ENCODE results near the gene ZBTB4.

Gene ZBTB4

DNA sequence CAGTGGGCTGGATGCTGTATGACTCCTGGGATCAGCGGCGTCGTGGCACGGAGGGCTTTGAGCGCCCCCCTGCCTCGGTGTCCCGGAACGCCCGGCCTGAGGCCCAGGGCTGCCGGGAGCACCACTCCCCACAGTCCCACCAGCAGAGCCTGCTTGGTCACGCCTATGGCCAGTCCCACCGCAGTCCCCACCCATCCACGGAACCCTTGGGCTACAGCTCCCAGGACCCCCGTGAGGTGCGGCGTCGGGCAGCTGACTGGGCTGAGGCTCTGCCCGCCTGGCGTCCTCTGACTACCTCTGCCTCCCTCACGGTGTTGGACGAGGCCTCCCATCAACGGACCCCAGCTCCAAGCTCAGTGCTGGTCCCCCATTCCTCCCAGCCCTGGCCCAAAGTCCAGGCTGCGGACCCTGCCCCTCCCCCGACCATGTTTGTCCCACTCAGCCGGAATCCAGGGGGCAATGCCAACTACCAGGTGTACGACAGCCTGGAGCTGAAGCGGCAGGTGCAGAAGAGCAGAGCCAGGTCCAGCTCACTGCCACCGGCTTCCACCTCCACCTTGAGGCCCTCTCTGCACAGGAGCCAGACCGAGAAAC lies 52.4 kb downstream of the ZBTB4 start:
- no CpG with 5 or more reads among the region's 29 CpGs for whole genome bisulfite sequencing, 2 donors (ENCODE audit: extremely low coverage in 2 of 2, insufficient read length in 2 of 2, insufficient replicate concordance in 1 of 2)
- no peak overlapping the region for H3K4ac ChIP-seq (ENCODE audit: low read length)
- peak overlapping the region; percentile 65 for H3K18ac ChIP-seq (ENCODE audit: low read length)
- no peaks in the 10 kb centered on the region for H3K36me3 ChIP-seq (replicated peaks in 1 of 2; ENCODE audit: control insufficient read depth in 2 of 2, insufficient read depth in 2 of 2, low read length in 2 of 2)
- peaks cover 3% of the 10 kb centered on the region for H3K79me1 ChIP-seq (ENCODE audit: low read depth, low read length)
- DNase-seq (ENCODE audit: low spot score), result no peak
- no peak overlapping the region for H2AFZ ChIP-seq (ENCODE audit: low read length)
- no peak overlapping the region for H4K91ac ChIP-seq (ENCODE audit: low read depth, low read length, poor library complexity)
- no peaks in the 10 kb centered on the region for H3K27me3 ChIP-seq (ENCODE audit: control insufficient read depth in 3 of 3, insufficient read depth in 3 of 3, low read depth in 1 of 3, low read length in 3 of 3)
- H3K27ac ChIP-seq (replicated peaks; ENCODE audit: low read length), result no peak overlapping the region
- peak overlapping the region; percentile 1 for H3K23ac ChIP-seq (ENCODE audit: low read depth, low read length, poor library complexity)
- H2BK5ac ChIP-seq (ENCODE audit: low read length), result peak overlapping the region; percentile 79
- peak overlapping the region; percentile 87 for H2BK15ac ChIP-seq (ENCODE audit: low read length)
- no peak overlapping the region for H4K8ac ChIP-seq (ENCODE audit: low read depth, low read length)
- no peak overlapping the region for H3K4me2 ChIP-seq (ENCODE audit: insufficient read depth, low read length, poor library complexity, severe bottlenecking)
- H3K9me3 ChIP-seq (replicated peaks in 1 of 2; ENCODE audit: control insufficient read depth in 2 of 2, insufficient read depth in 1 of 2, low read depth in 1 of 2, low read length in 2 of 2), result no peaks in the 10 kb centered on the region
- H3K4me3 ChIP-seq (ENCODE audit: low read length in 2 of 2), result no peak overlapping the region
- H2BK120ac ChIP-seq (ENCODE audit: low read depth, low read length), result no peak overlapping the region
- peak overlapping the region; percentile 63 for H3K14ac ChIP-seq (ENCODE audit: low read length)
- peaks cover 0 to 1% of the 10 kb centered on the region in 2 donors for H3K4me1 ChIP-seq (ENCODE audit: control insufficient read depth in 2 of 2, insufficient read depth in 1 of 2, low read depth in 1 of 2, low read length in 2 of 2)
- H3K9ac ChIP-seq (ENCODE audit: low read depth, low read length, poor library complexity), result no peak overlapping the region
- H2AK5ac ChIP-seq (ENCODE audit: low read depth, low read length), result peak overlapping the region; percentile 97
- peak overlapping the region; percentile 42 for H2BK12ac ChIP-seq (ENCODE audit: low read length)

GRCh38 chr17:7426203-7426863 lies 53.1 kb downstream of the ZBTB4 start:
- Histone ChIP-seq H4K91ac (ENCODE audit: low read depth, low read length, poor library complexity) (no peak overlapping the region), H2AK5ac (ENCODE audit: low read depth, low read length) (peak overlapping the region; percentile 97), H3K9ac (ENCODE audit: low read depth, low read length, poor library complexity) (peak overlapping the region; percentile 60), H3K79me1 (ENCODE audit: low read depth, low read length) (peaks cover 3% of the 10 kb centered on the region), H3K9me3 (replicated peaks in 1 of 2; ENCODE audit: control insufficient read depth in 2 of 2, insufficient read depth in 1 of 2, low read depth in 1 of 2, low read length in 2 of 2) (no peaks in the 10 kb centered on the region), H3K36me3 (replicated peaks in 1 of 2; ENCODE audit: control insufficient read depth in 2 of 2, insufficient read depth in 2 of 2, low read length in 2 of 2) (no peaks in the 10 kb centered on the region), H2BK12ac (ENCODE audit: low read length) (no peak overlapping the region), H3K23ac (ENCODE audit: low read depth, low read length, poor library complexity) (peak overlapping the region; percentile 55), H3K14ac (ENCODE audit: low read length) (peak overlapping the region; percentile 56), H2BK15ac (ENCODE audit: low read length) (peak overlapping the region; percentile 87), H3K27me3 (ENCODE audit: control insufficient read depth in 3 of 3, insufficient read depth in 3 of 3, low read depth in 1 of 3, low read length in 3 of 3) (no peaks in the 10 kb centered on the region), H4K8ac (ENCODE audit: low read depth, low read length) (no peak overlapping the region), H2BK120ac (ENCODE audit: low read depth, low read length) (no peak overlapping the region), H3K4me3 (ENCODE audit: low read length in 2 of 2) (no peak overlapping the region), H2AFZ (ENCODE audit: low read length) (no peak overlapping the region), H3K4me2 (ENCODE audit: insufficient read depth, low read length, poor library complexity, severe bottlenecking) (no peak overlapping the region), H3K4me1 (ENCODE audit: control insufficient read depth in 2 of 2, insufficient read depth in 1 of 2, low read depth in 1 of 2, low read length in 2 of 2) (peaks cover 0 to 4% of the 10 kb centered on the region in 2 donors), H2BK5ac (ENCODE audit: low read length) (peak overlapping the region; percentile 39), H3K4ac (ENCODE audit: low read length) (no peak overlapping the region), H3K27ac (replicated peaks; ENCODE audit: low read length) (no peak overlapping the region), H3K18ac (ENCODE audit: low read length) (peak overlapping the region; percentile 38)
- no peak for DNase-seq (ENCODE audit: low spot score)
- WGBS, 2 donors (ENCODE audit: extremely low coverage in 2 of 2, insufficient read length in 2 of 2, insufficient replicate concordance in 1 of 2), result no CpG with 5 or more reads among the region's 33 CpGs

DNA sequence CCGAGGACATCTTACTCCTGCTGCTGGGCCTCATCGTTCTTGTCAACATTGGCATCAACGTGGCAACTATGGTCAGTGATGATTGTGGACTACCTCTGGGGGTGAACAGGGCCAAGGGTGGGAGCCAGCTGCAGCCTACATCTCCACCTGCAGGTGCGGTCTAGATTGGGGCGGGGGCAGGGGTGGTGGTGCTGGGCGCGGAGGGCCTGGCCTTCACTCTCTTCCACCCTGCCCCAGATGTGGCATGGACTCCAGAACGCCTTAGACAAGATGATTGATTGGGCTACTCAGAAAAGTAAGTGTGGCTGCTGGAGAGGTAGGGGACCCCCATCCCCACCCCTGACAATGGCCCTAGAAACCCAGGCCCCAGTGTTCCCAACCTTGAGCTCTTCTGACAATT lies 53.7 kb downstream of the ZBTB4 start:
- H3K14ac ChIP-seq (ENCODE audit: low read length), result no peak overlapping the region
- H3K4ac ChIP-seq (ENCODE audit: low read length), result no peak overlapping the region
- H2AK5ac ChIP-seq (ENCODE audit: low read depth, low read length), result peak overlapping the region; percentile 70
- no CpG with 5 or more reads among the region's 8 CpGs for WGBS, 2 donors (ENCODE audit: extremely low coverage in 2 of 2, insufficient read length in 2 of 2, insufficient replicate concordance in 1 of 2)
- no peak overlapping the region for H3K18ac ChIP-seq (ENCODE audit: low read length)
- H3K27me3 ChIP-seq (ENCODE audit: control insufficient read depth in 3 of 3, insufficient read depth in 3 of 3, low read depth in 1 of 3, low read length in 3 of 3), result no peaks in the 10 kb centered on the region
- no peak overlapping the region for H2BK15ac ChIP-seq (ENCODE audit: low read length)
- H3K79me1 ChIP-seq (ENCODE audit: low read depth, low read length), result peaks cover 3% of the 10 kb centered on the region
- H3K23ac ChIP-seq (ENCODE audit: low read depth, low read length, poor library complexity), result no peak overlapping the region
- no peak overlapping the region for H3K4me2 ChIP-seq (ENCODE audit: insufficient read depth, low read length, poor library complexity, severe bottlenecking)
- H4K8ac ChIP-seq (ENCODE audit: low read depth, low read length), result no peak overlapping the region
- no peak overlapping the region for H4K91ac ChIP-seq (ENCODE audit: low read depth, low read length, poor library complexity)
- H2BK12ac ChIP-seq (ENCODE audit: low read length), result no peak overlapping the region
- H2AFZ ChIP-seq (ENCODE audit: low read length), result no peak overlapping the region
- DNase-seq (ENCODE audit: low spot score), result no peak
- peaks cover 2 to 9% of the 10 kb centered on the region in 2 donors for H3K4me1 ChIP-seq (ENCODE audit: control insufficient read depth in 2 of 2, insufficient read depth in 1 of 2, low read depth in 1 of 2, low read length in 2 of 2)
- no peaks in the 10 kb centered on the region for H3K9me3 ChIP-seq (replicated peaks in 1 of 2; ENCODE audit: control insufficient read depth in 2 of 2, insufficient read depth in 1 of 2, low read depth in 1 of 2, low read length in 2 of 2)
- H2BK5ac ChIP-seq (ENCODE audit: low read length), result peak overlapping the region; percentile 39
- H3K27ac ChIP-seq (replicated peaks; ENCODE audit: low read length), result no peak overlapping the region
- no peaks in the 10 kb centered on the region for H3K36me3 ChIP-seq (replicated peaks in 1 of 2; ENCODE audit: control insufficient read depth in 2 of 2, insufficient read depth in 2 of 2, low read length in 2 of 2)
- no peak overlapping the region for H2BK120ac ChIP-seq (ENCODE audit: low read depth, low read length)
- no peak overlapping the region for H3K4me3 ChIP-seq (ENCODE audit: low read length in 2 of 2)
- H3K9ac ChIP-seq (ENCODE audit: low read depth, low read length, poor library complexity), result no peak overlapping the region

GRCh38 chr17:7425316-7425715 lies 54.1 kb downstream of the ZBTB4 start, which contains the start of gene SPEM2:
Gene SPEM2 (plus strand): TSS chr17:7425616. CDS start chr17:7425689, 73 bp downstream.
- H3K9me3 ChIP-seq (replicated peaks in 1 of 2; ENCODE audit: control insufficient read depth in 2 of 2, insufficient read depth in 1 of 2, low read depth in 1 of 2, low read length in 2 of 2), result no peaks in the 10 kb centered on the region
- no peak within 1 kb of the TSS for H3K9ac ChIP-seq (ENCODE audit: low read depth, low read length, poor library complexity)
- H4K91ac ChIP-seq (ENCODE audit: low read depth, low read length, poor library complexity), result no peak within 1 kb of the TSS
- no peak within 1 kb of the TSS for H2BK12ac ChIP-seq (ENCODE audit: low read length)
- peak within 1 kb of the TSS; percentile 70 for H2AK5ac ChIP-seq (ENCODE audit: low read depth, low read length)
- H2BK5ac ChIP-seq (ENCODE audit: low read length), result peak within 1 kb of the TSS; percentile 39
- H3K79me1 ChIP-seq (ENCODE audit: low read depth, low read length), result peaks cover 3% of the 10 kb centered on the region
- no peaks in the 10 kb centered on the region for H3K36me3 ChIP-seq (replicated peaks in 1 of 2; ENCODE audit: control insufficient read depth in 2 of 2, insufficient read depth in 2 of 2, low read length in 2 of 2)
- H3K18ac ChIP-seq (ENCODE audit: low read length), result peak within 1 kb of the TSS; percentile 38
- WGBS, 2 donors (ENCODE audit: extremely low coverage in 2 of 2, insufficient read length in 2 of 2, insufficient replicate concordance in 1 of 2), result no CpG with 5 or more reads among the region's 7 CpGs
- H3K14ac ChIP-seq (ENCODE audit: low read length), result peak within 1 kb of the TSS; percentile 56
- no peak within 1 kb of the TSS for H3K27ac ChIP-seq (replicated peaks; ENCODE audit: low read length)
- H2AFZ ChIP-seq (ENCODE audit: low read length), result no peak within 1 kb of the TSS
- H3K4me1 ChIP-seq (ENCODE audit: control insufficient read depth in 2 of 2, insufficient read depth in 1 of 2, low read depth in 1 of 2, low read length in 2 of 2), result peaks cover 6 to 13% of the 10 kb centered on the region in 2 donors
- no peaks in the 10 kb centered on the region for H3K27me3 ChIP-seq (ENCODE audit: control insufficient read depth in 3 of 3, insufficient read depth in 3 of 3, low read depth in 1 of 3, low read length in 3 of 3)
- H3K4ac ChIP-seq (ENCODE audit: low read length), result no peak within 1 kb of the TSS
- H2BK15ac ChIP-seq (ENCODE audit: low read length), result peak within 1 kb of the TSS; percentile 87
- DNase-seq (ENCODE audit: low spot score), result no peak
- H2BK120ac ChIP-seq (ENCODE audit: low read depth, low read length), result no peak within 1 kb of the TSS
- H4K8ac ChIP-seq (ENCODE audit: low read depth, low read length), result no peak within 1 kb of the TSS
- H3K23ac ChIP-seq (ENCODE audit: low read depth, low read length, poor library complexity), result peak within 1 kb of the TSS; percentile 55
- H3K4me2 ChIP-seq (ENCODE audit: insufficient read depth, low read length, poor library complexity, severe bottlenecking), result no peak within 1 kb of the TSS
- H3K4me3 ChIP-seq (ENCODE audit: low read length in 2 of 2), result peak within 1 kb of the TSS in 1 of 2 donors; percentile 35
